Measurements from ENCODE around the gene NDUFA7.

DNA sequence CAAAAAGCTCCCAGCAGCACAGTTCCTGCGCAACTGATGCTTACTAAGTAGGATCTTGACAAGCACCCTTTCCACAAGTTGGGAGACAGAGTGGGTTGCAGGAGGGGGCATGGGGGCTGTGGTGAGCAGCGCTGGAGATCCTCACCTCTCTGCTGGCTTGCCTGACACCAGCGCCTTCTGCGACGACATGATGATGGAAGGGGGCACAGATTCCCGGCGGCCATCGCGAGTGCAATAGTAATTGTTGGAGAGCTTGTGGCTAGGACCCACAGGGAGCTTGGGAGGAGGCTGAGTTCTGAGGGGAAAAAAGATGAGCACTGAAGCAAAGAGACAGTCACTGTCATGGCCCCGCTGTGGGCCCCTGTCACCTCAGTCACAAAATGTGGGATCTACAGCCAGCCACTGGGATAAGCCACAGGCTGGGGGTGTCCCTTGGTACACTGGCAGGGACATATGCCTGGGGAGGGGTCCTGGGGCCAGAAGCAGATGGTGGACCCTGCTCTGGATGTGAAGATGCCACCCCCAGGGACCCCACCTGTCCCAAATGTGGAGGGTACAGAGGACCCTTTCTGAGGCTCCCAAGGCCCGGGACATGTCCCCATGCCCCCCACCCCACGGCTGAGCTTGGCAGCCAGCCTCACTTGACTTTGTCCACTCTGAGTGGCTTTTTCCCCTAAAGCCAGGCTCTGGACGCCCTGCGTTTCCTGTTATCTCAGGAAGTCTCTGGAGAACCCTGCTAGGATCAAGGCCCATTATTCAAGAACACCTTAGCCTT, 4.6 kb downstream of the NDUFA7 start:
- TF ChIP-seq, protein P1, sequence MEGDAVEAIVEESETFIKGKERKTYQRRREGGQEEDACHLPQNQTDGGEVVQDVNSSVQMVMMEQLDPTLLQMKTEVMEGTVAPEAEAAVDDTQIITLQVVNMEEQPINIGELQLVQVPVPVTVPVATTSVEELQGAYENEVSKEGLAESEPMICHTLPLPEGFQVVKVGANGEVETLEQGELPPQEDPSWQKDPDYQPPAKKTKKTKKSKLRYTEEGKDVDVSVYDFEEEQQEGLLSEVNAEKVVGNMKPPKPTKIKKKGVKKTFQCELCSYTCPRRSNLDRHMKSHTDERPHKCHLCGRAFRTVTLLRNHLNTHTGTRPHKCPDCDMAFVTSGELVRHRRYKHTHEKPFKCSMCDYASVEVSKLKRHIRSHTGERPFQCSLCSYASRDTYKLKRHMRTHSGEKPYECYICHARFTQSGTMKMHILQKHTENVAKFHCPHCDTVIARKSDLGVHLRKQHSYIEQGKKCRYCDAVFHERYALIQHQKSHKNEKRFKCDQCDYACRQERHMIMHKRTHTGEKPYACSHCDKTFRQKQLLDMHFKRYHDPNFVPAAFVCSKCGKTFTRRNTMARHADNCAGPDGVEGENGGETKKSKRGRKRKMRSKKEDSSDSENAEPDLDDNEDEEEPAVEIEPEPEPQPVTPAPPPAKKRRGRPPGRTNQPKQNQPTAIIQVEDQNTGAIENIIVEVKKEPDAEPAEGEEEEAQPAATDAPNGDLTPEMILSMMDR (conservative IDR thresholded peaks at IDR 0.05; ENCODE audit: low read depth, low read length) = no peak
- TF ChIP-seq EZH2 (IDR thresholded peaks at IDR 0.05; ENCODE audit: borderline replicate concordance, low read depth, low read length, poor library complexity, severe bottlenecking) = no peak
